ENCODE results near the gene GJE1. TPM values are rescaled to one million over a fixed set of nuclear protein-coding genes. Genes with fewer than 3 reads are reported as not detected.

GJE1 gene
- total RNA-seq, 1 donor: not detected

DNA sequence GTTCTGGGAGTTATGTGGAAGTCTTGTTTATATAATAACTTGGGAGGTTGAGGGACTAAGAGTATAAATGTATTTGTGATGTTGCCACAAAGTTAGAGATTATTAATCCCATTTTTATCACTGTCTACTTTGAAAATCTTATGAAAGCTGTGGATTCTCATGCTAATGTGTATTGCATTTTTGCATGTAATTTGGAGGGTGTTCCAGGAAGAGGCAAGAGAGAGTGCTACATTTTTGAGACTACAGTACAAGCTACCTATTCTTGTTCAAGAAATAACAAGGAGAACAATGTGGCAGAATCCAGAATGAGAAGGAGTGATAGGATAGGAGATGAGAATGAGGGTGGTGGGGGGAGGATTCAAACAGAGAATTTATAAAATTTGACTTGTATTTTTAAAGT is 49.3 kb downstream of the GJE1 start:
- no peak for DNase-seq (ENCODE audit: insufficient read length, low spot score, missing footprints)
- H4K20me1 ChIP-seq (ENCODE audit: insufficient read depth, low read length): peaks cover 2% of the 10 kb centered on the region
- no peak overlapping the region for H3K4me2 ChIP-seq (ENCODE audit: insufficient read depth, low read length)

DNA sequence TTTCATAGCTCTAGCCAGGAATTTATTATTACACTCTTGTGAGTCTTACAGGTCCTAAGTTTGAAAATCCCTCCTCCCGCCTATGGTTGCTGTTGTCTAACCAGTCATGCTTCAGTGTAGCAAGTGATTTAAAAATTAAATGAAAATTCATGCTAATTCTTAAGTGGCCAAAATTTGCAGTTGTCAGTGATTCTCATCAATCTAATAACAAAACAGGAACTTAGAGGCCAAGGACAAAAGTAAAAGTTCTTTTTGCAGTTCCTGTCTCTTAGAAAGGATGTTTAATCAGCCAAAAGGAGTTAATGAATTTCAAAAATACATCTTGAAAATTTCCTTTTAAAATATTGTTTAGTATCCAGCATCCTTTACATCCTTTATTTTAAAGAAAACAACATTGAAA is 50.6 kb downstream of the GJE1 start:
- H4K20me1 ChIP-seq (ENCODE audit: insufficient read depth, low read length): peaks cover 2% of the 10 kb centered on the region
- no peak overlapping the region for H3K27ac ChIP-seq (ENCODE audit: low read depth, low read length)
- no peaks in the 10 kb centered on the region for H3K9me3 ChIP-seq (ENCODE audit: low read depth, low read length)
- TF ChIP-seq, protein P1, sequence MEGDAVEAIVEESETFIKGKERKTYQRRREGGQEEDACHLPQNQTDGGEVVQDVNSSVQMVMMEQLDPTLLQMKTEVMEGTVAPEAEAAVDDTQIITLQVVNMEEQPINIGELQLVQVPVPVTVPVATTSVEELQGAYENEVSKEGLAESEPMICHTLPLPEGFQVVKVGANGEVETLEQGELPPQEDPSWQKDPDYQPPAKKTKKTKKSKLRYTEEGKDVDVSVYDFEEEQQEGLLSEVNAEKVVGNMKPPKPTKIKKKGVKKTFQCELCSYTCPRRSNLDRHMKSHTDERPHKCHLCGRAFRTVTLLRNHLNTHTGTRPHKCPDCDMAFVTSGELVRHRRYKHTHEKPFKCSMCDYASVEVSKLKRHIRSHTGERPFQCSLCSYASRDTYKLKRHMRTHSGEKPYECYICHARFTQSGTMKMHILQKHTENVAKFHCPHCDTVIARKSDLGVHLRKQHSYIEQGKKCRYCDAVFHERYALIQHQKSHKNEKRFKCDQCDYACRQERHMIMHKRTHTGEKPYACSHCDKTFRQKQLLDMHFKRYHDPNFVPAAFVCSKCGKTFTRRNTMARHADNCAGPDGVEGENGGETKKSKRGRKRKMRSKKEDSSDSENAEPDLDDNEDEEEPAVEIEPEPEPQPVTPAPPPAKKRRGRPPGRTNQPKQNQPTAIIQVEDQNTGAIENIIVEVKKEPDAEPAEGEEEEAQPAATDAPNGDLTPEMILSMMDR (IDR thresholded peaks at IDR 0.05; ENCODE audit: extremely low read depth, low read depth, low read length): no peak
- DNase-seq (ENCODE audit: insufficient read length, low spot score, missing footprints): no peak
- H3K4me1 ChIP-seq (ENCODE audit: insufficient read depth, low read length): no peaks in the 10 kb centered on the region
- no peaks in the 10 kb centered on the region for H3K79me2 ChIP-seq (ENCODE audit: insufficient read depth, low read length)
- no peaks in the 10 kb centered on the region for H3K27me3 ChIP-seq (ENCODE audit: insufficient read depth, low read length)
- H2AFZ ChIP-seq (ENCODE audit: low read length): no peak overlapping the region
- no peak overlapping the region for H3K4me3 ChIP-seq (ENCODE audit: insufficient read depth, low read length)
- H3K36me3 ChIP-seq (ENCODE audit: insufficient read depth, low read length): peaks cover 4% of the 10 kb centered on the region
- H3K4me2 ChIP-seq (ENCODE audit: insufficient read depth, low read length): no peak overlapping the region

More for the DNA sequence above, 49.3 kb downstream of the GJE1 start:
- Histone ChIP-seq H3K9me3 (ENCODE audit: low read depth, low read length) (no peaks in the 10 kb centered on the region), H3K79me2 (ENCODE audit: insufficient read depth, low read length) (no peaks in the 10 kb centered on the region), H3K36me3 (ENCODE audit: insufficient read depth, low read length) (peaks cover 4% of the 10 kb centered on the region), H3K4me3 (ENCODE audit: insufficient read depth, low read length) (no peak overlapping the region), H3K27me3 (ENCODE audit: insufficient read depth, low read length) (no peaks in the 10 kb centered on the region), H3K27ac (ENCODE audit: low read depth, low read length) (no peak overlapping the region), H3K4me1 (ENCODE audit: insufficient read depth, low read length) (no peaks in the 10 kb centered on the region), H2AFZ (ENCODE audit: low read length) (no peak overlapping the region)
- TF ChIP-seq, protein P1 (IDR thresholded peaks at IDR 0.05; ENCODE audit: extremely low read depth, low read depth, low read length): no peak

- Histone ChIP-seq H3K4me3 (ENCODE audit: insufficient read depth, low read length) (no peak overlapping the region), H3K4me2 (ENCODE audit: insufficient read depth, low read length) (no peak overlapping the region), H3K9me3 (ENCODE audit: low read depth, low read length) (no peaks in the 10 kb centered on the region), H4K20me1 (ENCODE audit: insufficient read depth, low read length) (peaks cover 2% of the 10 kb centered on the region), H3K4me1 (ENCODE audit: insufficient read depth, low read length) (no peaks in the 10 kb centered on the region), H2AFZ (ENCODE audit: low read length) (no peak overlapping the region), H3K36me3 (ENCODE audit: insufficient read depth, low read length) (peaks cover 4% of the 10 kb centered on the region), H3K27me3 (ENCODE audit: insufficient read depth, low read length) (no peaks in the 10 kb centered on the region), H3K79me2 (ENCODE audit: insufficient read depth, low read length) (no peaks in the 10 kb centered on the region), H3K27ac (ENCODE audit: low read depth, low read length) (no peak overlapping the region)
- TF ChIP-seq, protein P1 (IDR thresholded peaks at IDR 0.05; ENCODE audit: extremely low read depth, low read depth, low read length): no peak
- DNase-seq (ENCODE audit: insufficient read length, low spot score, missing footprints): no peak
These were observed 51.6 kb downstream of the GJE1 start for GRCh38 chr6:142184307-142184706.

Other genes with a start within 250 kb of the GJE1 start
- not detected in 2 replicates for gene NMBR, start 14.2 kb downstream of the GJE1 start, total RNA-seq
- 61.5 and 65.1 TPM in 2 replicates for gene VTA1, start 14.3 kb downstream of the GJE1 start, total RNA-seq
- under 0.01 and 0.36 TPM in 2 replicates for gene ADGRG6, start 169.1 kb downstream of the GJE1 start, total RNA-seq